ENCODE results near the gene LRRC7.

DNA sequence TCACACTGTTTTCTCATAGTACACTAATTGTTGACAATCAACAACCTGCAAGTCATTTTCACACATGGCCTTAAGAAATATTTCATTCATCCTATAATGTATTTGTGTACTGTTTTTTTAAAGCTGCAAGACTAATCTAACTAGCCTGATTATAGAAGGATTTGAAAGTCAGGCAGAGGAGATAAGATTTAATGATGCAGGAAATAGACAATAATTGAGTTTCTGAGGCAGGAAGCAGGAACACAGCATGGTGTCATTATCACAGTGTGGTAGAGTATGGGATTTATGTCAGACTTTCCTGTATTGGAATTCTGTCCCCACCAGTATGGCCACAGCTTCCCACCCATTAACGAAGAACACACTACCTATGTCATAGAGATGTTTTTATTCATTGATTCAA, 138.8 kb downstream of the LRRC7 start:
- TF ChIP-seq, protein P1, sequence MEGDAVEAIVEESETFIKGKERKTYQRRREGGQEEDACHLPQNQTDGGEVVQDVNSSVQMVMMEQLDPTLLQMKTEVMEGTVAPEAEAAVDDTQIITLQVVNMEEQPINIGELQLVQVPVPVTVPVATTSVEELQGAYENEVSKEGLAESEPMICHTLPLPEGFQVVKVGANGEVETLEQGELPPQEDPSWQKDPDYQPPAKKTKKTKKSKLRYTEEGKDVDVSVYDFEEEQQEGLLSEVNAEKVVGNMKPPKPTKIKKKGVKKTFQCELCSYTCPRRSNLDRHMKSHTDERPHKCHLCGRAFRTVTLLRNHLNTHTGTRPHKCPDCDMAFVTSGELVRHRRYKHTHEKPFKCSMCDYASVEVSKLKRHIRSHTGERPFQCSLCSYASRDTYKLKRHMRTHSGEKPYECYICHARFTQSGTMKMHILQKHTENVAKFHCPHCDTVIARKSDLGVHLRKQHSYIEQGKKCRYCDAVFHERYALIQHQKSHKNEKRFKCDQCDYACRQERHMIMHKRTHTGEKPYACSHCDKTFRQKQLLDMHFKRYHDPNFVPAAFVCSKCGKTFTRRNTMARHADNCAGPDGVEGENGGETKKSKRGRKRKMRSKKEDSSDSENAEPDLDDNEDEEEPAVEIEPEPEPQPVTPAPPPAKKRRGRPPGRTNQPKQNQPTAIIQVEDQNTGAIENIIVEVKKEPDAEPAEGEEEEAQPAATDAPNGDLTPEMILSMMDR (IDR thresholded peaks at IDR 0.05; ENCODE audit: borderline replicate concordance, extremely low read depth, low read length, poor library complexity, severe bottlenecking) = no peak
- TF ChIP-seq EZH2 (IDR thresholded peaks at IDR 0.05; ENCODE audit: borderline replicate concordance, low read depth, low read length, severe bottlenecking) = no peak

All from DND-41 (cell line).